Measurements from ENCODE around the gene IFT172. TPM values are rescaled to one million over a fixed set of nuclear protein-coding genes. Genes with fewer than 3 reads are reported as not detected.

Gene IFT172
- total and polyA plus RNA-seq, 2 of the 4 experiments (the other 2 are of a cell fraction) = 18.8 to 25.5 TPM

DNA sequence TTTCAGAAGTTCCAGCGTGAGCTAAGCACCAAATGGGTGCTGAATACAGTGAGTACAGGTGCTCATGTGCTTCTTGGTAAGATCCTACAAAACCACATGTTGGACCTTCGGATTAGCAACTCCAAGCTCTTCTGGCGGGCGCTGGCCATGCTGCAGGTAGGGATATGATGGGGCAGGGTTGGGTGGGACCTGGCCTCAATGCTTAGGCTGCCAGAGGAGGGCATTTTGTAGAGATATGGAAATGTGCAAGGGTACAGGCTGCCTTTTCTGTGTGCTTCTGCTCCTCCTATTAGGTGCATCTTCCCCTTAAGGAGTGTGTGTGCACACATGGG lies 29.2 kb upstream of the IFT172 start:
- no peaks in the 10 kb centered on the region for H3K79me1 ChIP-seq (ENCODE audit: low read depth in 1 of 2, low read length in 2 of 2)
- ChIA-PET POLR2A (ENCODE audit: unreplicated experiment) (no interaction called here), CTCF (no interaction called here)
- BruUV-seq (replicated peaks) = no TSS peak
- H4K91ac ChIP-seq (ENCODE audit: insufficient read depth, low read depth, low read length) = no peak overlapping the region
- H3K56ac ChIP-seq (ENCODE audit: extremely low read depth, insufficient read depth, low read length) = no peak overlapping the region
- 0 out of 2 replicates have a peak, but pooled peaks cover 2% of the 10 kb centered on the region for H3K9me3 ChIP-seq (ENCODE audit: control insufficient read depth, insufficient read depth, low read length)
- no peak overlapping the region for H3K14ac ChIP-seq (replicated peaks; ENCODE audit: low read depth, low read length)
- dilution Hi-C loops (cut with HindIII; ENCODE audit: low sequenced_read_pairs, unreplicated experiment) (no loop called here), in situ Hi-C loops (cut with MboI; ENCODE audit: low sequenced_read_pairs) (no loop called here), intact Hi-C loops (cut with micrococcal nuclease) (no loop called here)
- H4K8ac ChIP-seq (ENCODE audit: low read depth in 2 of 2, low read length in 2 of 2) = no peak overlapping the region
- H4K5ac ChIP-seq (ENCODE audit: low read depth, low read length) = no peak overlapping the region
- H2BK15ac ChIP-seq (ENCODE audit: low read depth, low read length) = no peak overlapping the region
- no peak for ATAC-seq (ENCODE audit: low read depth)
- WGBS, 2 experiments (ENCODE audit: extremely low coverage in 2 of 2, insufficient read length in 1 of 2) = no CpG with 5 or more reads among the region's 4 CpGs
- no peak overlapping the region for H2AK5ac ChIP-seq (ENCODE audit: low read depth, low read length)
- no peaks in the 10 kb centered on the region for H3K36me3 ChIP-seq (ENCODE audit: control insufficient read depth, insufficient read depth, low read length)
- H4K20me1 ChIP-seq (ENCODE audit: insufficient read depth, low read length) = no peaks in the 10 kb centered on the region
- no peak overlapping the region for H3K9ac ChIP-seq (ENCODE audit: low read depth, low read length)
- no peak overlapping the region for H3K4me3 ChIP-seq (ENCODE audit: insufficient read depth, low read depth, low read length)
- TF ChIP-seq MAZ (IDR thresholded peaks at IDR 0.05; ENCODE audit: borderline replicate concordance, low read depth, low read length) (no peak), RAD21 (IDR thresholded peaks at IDR 0.05; ENCODE audit: low read length) (no peak), RFX5 (IDR thresholded peaks at IDR 0.05; ENCODE audit: low read depth, low read length) (no peak), NFE2L2 (IDR thresholded peaks at IDR 0.05; ENCODE audit: low read depth, low read length) (no peak), MXI1 (IDR thresholded peaks at IDR 0.05; ENCODE audit: borderline replicate concordance, low read depth, low read length) (no peak), MAFK (IDR thresholded peaks at IDR 0.05; ENCODE audit: low read depth, low read length) (no peak), CEBPB (IDR thresholded peaks at IDR 0.05; ENCODE audit: low read depth, low read length) (no peak), SMC3 (IDR thresholded peaks at IDR 0.05; ENCODE audit: low read depth, low read length) (no peak), POLR2A (IDR thresholded peaks at IDR 0.05; ENCODE audit: low read depth, low read length) (no peak), CHD1 (IDR thresholded peaks at IDR 0.05; ENCODE audit: low read depth, low read length) (no peak), RCOR1 (IDR thresholded peaks at IDR 0.05; ENCODE audit: insufficient replicate concordance, low read length) (no peak), FOS (IDR thresholded peaks at IDR 0.05; ENCODE audit: low read depth, low read length) (no peak), BHLHE40 (IDR thresholded peaks at IDR 0.05; ENCODE audit: low read depth, low read length) (no peak)
- TF ChIP-seq, protein P1, sequence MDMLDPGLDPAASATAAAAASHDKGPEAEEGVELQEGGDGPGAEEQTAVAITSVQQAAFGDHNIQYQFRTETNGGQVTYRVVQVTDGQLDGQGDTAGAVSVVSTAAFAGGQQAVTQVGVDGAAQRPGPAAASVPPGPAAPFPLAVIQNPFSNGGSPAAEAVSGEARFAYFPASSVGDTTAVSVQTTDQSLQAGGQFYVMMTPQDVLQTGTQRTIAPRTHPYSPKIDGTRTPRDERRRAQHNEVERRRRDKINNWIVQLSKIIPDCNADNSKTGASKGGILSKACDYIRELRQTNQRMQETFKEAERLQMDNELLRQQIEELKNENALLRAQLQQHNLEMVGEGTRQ (IDR thresholded peaks at IDR 0.05; ENCODE audit: low read depth, low read length) = no peak
- TF ChIP-seq, protein P2, sequence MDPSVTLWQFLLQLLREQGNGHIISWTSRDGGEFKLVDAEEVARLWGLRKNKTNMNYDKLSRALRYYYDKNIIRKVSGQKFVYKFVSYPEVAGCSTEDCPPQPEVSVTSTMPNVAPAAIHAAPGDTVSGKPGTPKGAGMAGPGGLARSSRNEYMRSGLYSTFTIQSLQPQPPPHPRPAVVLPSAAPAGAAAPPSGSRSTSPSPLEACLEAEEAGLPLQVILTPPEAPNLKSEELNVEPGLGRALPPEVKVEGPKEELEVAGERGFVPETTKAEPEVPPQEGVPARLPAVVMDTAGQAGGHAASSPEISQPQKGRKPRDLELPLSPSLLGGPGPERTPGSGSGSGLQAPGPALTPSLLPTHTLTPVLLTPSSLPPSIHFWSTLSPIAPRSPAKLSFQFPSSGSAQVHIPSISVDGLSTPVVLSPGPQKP (IDR thresholded peaks at IDR 0.05; ENCODE audit: borderline replicate concordance, low read depth, low read length) = no peak
- TF ChIP-seq, protein P3, sequence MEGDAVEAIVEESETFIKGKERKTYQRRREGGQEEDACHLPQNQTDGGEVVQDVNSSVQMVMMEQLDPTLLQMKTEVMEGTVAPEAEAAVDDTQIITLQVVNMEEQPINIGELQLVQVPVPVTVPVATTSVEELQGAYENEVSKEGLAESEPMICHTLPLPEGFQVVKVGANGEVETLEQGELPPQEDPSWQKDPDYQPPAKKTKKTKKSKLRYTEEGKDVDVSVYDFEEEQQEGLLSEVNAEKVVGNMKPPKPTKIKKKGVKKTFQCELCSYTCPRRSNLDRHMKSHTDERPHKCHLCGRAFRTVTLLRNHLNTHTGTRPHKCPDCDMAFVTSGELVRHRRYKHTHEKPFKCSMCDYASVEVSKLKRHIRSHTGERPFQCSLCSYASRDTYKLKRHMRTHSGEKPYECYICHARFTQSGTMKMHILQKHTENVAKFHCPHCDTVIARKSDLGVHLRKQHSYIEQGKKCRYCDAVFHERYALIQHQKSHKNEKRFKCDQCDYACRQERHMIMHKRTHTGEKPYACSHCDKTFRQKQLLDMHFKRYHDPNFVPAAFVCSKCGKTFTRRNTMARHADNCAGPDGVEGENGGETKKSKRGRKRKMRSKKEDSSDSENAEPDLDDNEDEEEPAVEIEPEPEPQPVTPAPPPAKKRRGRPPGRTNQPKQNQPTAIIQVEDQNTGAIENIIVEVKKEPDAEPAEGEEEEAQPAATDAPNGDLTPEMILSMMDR (conservative IDR thresholded peaks at IDR 0.05; ENCODE audit: low read depth, low read length) = no peak
- H3K23ac ChIP-seq (ENCODE audit: low read depth, low read length) = no peak overlapping the region
- H3K4me1 ChIP-seq (ENCODE audit: control insufficient read depth, insufficient read depth, low read length) = no peaks in the 10 kb centered on the region
- no peak for DNase-seq
- no peak overlapping the region for H2BK20ac ChIP-seq (ENCODE audit: low read depth, low read length)
- H3K4ac ChIP-seq (ENCODE audit: low read depth, low read length) = no peak overlapping the region
- no peak overlapping the region for H2AK9ac ChIP-seq (replicated peaks; ENCODE audit: low read depth, low read length, poor library complexity)
- H2BK5ac ChIP-seq (ENCODE audit: low read depth, low read length, poor library complexity, severe bottlenecking) = no peak overlapping the region
- H3K27ac ChIP-seq (ENCODE audit: insufficient read depth, low read length) = no peak overlapping the region
- no peaks in the 10 kb centered on the region for H3K9me1 ChIP-seq (ENCODE audit: insufficient read depth, low read length)
- no peak overlapping the region for H3K18ac ChIP-seq (ENCODE audit: low read depth, low read length)
- H3K4me2 ChIP-seq (ENCODE audit: low read depth, low read length) = no peak overlapping the region
- H2AFZ ChIP-seq (replicated peaks; ENCODE audit: low read length, poor library complexity) = no peak overlapping the region
- H3K27me3 ChIP-seq (ENCODE audit: control insufficient read depth, insufficient read depth, low read length) = peaks cover 22% of the 10 kb centered on the region
- no peak overlapping the region for H2BK120ac ChIP-seq (ENCODE audit: low read depth, low read length)
